ENCODE results near the gene AKR1C3.
"Not testable (repeated sequence)": the region's sequence is repeated elsewhere in the genome, so short reads cannot be mapped to it uniquely, and the experiment has no call there.

The AKR1C3 gene

GRCh38 chr10:5123886-5124285, 29.7 kb downstream of the AKR1C3 start:
- H3K4me3 ChIP-seq (ENCODE audit: low read length), result no peak overlapping the region
- no peak for TF ChIP-seq CTCF (conservative IDR thresholded peaks at IDR 0.05; ENCODE audit: low read length)
- DNase-seq (ENCODE audit: low read depth), result no peak

- DNase-seq (ENCODE audit: low read depth), result no peak
- H3K4me3 ChIP-seq (ENCODE audit: low read length), result no peak overlapping the region
- no peak for TF ChIP-seq CTCF (conservative IDR thresholded peaks at IDR 0.05; ENCODE audit: low read length)
Measured at GRCh38 chr10:5125315-5126044, 31.3 kb downstream of the AKR1C3 start.

GRCh38 chr10:5135581-5135980, 41.4 kb downstream of the AKR1C3 start:
- no peak for DNase-seq (ENCODE audit: low read depth)
- no peak overlapping the region for H3K4me3 ChIP-seq (ENCODE audit: low read length)
- no peak for TF ChIP-seq CTCF (conservative IDR thresholded peaks at IDR 0.05; ENCODE audit: low read length)

GRCh38 chr10:5136468-5137087, 42.4 kb downstream of the AKR1C3 start:
- DNase-seq (ENCODE audit: low read depth), result no peak
- no peak overlapping the region for H3K4me3 ChIP-seq (ENCODE audit: low read length)
- TF ChIP-seq CTCF (conservative IDR thresholded peaks at IDR 0.05; ENCODE audit: low read length), result no peak

- H3K4me3 ChIP-seq (ENCODE audit: low read length); DNase-seq (ENCODE audit: low read depth): not testable (repeated sequence)
Measured at GRCh38 chr10:5137699-5138098, 43.5 kb downstream of the AKR1C3 start.

- no peak for DNase-seq (ENCODE audit: low read depth)
- H3K4me3 ChIP-seq (ENCODE audit: low read length), result no peak overlapping the region
- no peak for TF ChIP-seq CTCF (conservative IDR thresholded peaks at IDR 0.05; ENCODE audit: low read length)
Measured at GRCh38 chr10:5142199-5142598, 48.0 kb downstream of the AKR1C3 start.

- H3K4me3 ChIP-seq (ENCODE audit: low read length), result no peak overlapping the region
- TF ChIP-seq CTCF (conservative IDR thresholded peaks at IDR 0.05; ENCODE audit: low read length), result no peak
- no peak for DNase-seq (ENCODE audit: low read depth)
Measured at GRCh38 chr10:5143137-5143536, 48.9 kb downstream of the AKR1C3 start.

All from AG10803 (cell line).